GM23338 (cell line): ENCODE data around the gene COL4A1. TPM values are rescaled to one million over a fixed set of nuclear protein-coding genes. Genes with fewer than 3 reads are reported as not detected.

ENCODE experiments used
- ATAC-seq: fragments of 200-7000 bp; cut with Tn5 transposase; 3 replicates; pipeline ENCODE4 v1.9.1; 2020
- DNase-seq: peaks from one replicate; pipeline ENCODE4 v3.0.0-alpha.2; 2015; ENCODE audit warnings: low spot score
- H2AFZ ChIP-seq: fragments of 200-600 bp; sonication (generic); 2 replicates; pipeline ENCODE4 v1.8.0; 2016; ENCODE audit warnings: antibody characterized with exemption, mild to moderate bottlenecking, moderate library complexity
- H3F3A ChIP-seq: fragments of 200-600 bp; sonication (generic); replicated peaks from 2 replicates; pipeline ENCODE4 v1.8.0; 2017; ENCODE audit warnings: antibody characterized with exemption, mixed run types, low read depth
- H3K27ac ChIP-seq: fragments of 200-600 bp; sonication (generic); 2 replicates; pipeline ENCODE4 v1.6.1; 2016; ENCODE audit warnings: low read depth
- H3K27me3 ChIP-seq: fragments of 200-600 bp; sonication (generic); 2 replicates; pipeline ENCODE4 v1.8.0; 2016; ENCODE audit warnings: mild to moderate bottlenecking, mixed run types, moderate library complexity; ENCODE audit not compliant: insufficient read depth
- H3K36me3 ChIP-seq: fragments of 200-600 bp; sonication (generic); 2 replicates; pipeline ENCODE4 v1.8.0; 2016; ENCODE audit warnings: mild to moderate bottlenecking; ENCODE audit not compliant: insufficient read depth
- H3K4me1 ChIP-seq: fragments of 200-600 bp; sonication (generic); 2 replicates; pipeline ENCODE4 v1.8.0; 2016; ENCODE audit warnings: mild to moderate bottlenecking, moderate library complexity; ENCODE audit not compliant: insufficient read depth
- H3K4me2 ChIP-seq: fragments of 200-600 bp; sonication (generic); 2 replicates; pipeline ENCODE4 v1.7.1; 2017; ENCODE audit warnings: mixed run types
- H3K4me3 ChIP-seq: fragments of 200-600 bp; sonication (generic); 2 replicates; pipeline ENCODE4 v1.6.1; 2016; ENCODE audit warnings: mixed run types
- H3K79me2 ChIP-seq: fragments of 200-600 bp; sonication (generic); replicated peaks from 2 replicates; pipeline ENCODE4 v1.8.0; 2017; ENCODE audit warnings: mild to moderate bottlenecking; ENCODE audit not compliant: insufficient read depth
- H3K9me2 ChIP-seq: fragments of 200-600 bp; sonication (generic); 2 replicates; pipeline ENCODE4 v1.8.0; 2017; ENCODE audit not compliant: insufficient read depth
- H4K20me1 ChIP-seq: fragments of 200-600 bp; sonication (generic); replicated peaks from 2 replicates; pipeline ENCODE4 v1.8.0; 2017; ENCODE audit warnings: mild to moderate bottlenecking; ENCODE audit not compliant: insufficient read depth
- H3K27ac Mint-ChIP-seq: 2 replicates; pipeline ENCODE4 v1.8.0; 2020; ENCODE audit warnings: inconsistent platforms, mild to moderate bottlenecking, moderate library complexity, mixed read lengths
- H3K27me3 Mint-ChIP-seq: 3 replicates; pipeline ENCODE4 v1.8.0; 2022; ENCODE audit warnings: low read depth, mild to moderate bottlenecking, moderate library complexity, mixed read lengths, inconsistent platforms; ENCODE audit not compliant: insufficient read depth, poor library complexity
- H3K36me3 Mint-ChIP-seq: 3 replicates; pipeline ENCODE4 v1.8.0; 2021; ENCODE audit warnings: low read depth, mild to moderate bottlenecking, inconsistent platforms, moderate library complexity, mixed read lengths
- H3K4me1 Mint-ChIP-seq: 3 replicates; pipeline ENCODE4 v1.8.0; 2020; ENCODE audit warnings: mild to moderate bottlenecking, inconsistent platforms, mixed read lengths
- H3K4me3 Mint-ChIP-seq: 3 replicates; pipeline ENCODE4 v1.8.0; 2021; ENCODE audit warnings: moderate library complexity, mild to moderate bottlenecking, inconsistent platforms, mixed read lengths
- H3K9me3 Mint-ChIP-seq: 3 replicates; pipeline ENCODE4 v1.8.0; 2020; ENCODE audit warnings: moderate library complexity, mild to moderate bottlenecking, inconsistent platforms, mixed read lengths
- CREB1 ChIP-seq: fragments of 250-450 bp; sonication (Bioruptor Pico); IDR thresholded peaks from 2 replicates; pipeline ENCODE4 v1.5.0; 2020; ENCODE audit warnings: low read depth, mild to moderate bottlenecking, moderate library complexity
- ETS1 ChIP-seq: IDR thresholded peaks from 2 replicates; pipeline ENCODE4 v1.6.1; 2016; ENCODE audit warnings: antibody characterized with exemption
- EZH2 ChIP-seq: fragments of 200-600 bp; sonication (generic); IDR thresholded peaks from one replicate; pipeline ENCODE4 v1.8.0; 2017; ENCODE audit warnings: antibody characterized with exemption, mild to moderate bottlenecking, low read depth; ENCODE audit not compliant: unreplicated experiment
- EZH2phosphoT487 ChIP-seq: fragments of 200-600 bp; sonication (generic); IDR thresholded peaks from one replicate; pipeline ENCODE4 v1.8.1; 2018; ENCODE audit warnings: antibody characterized with exemption; ENCODE audit not compliant: unreplicated experiment
- NANOG ChIP-seq: IDR thresholded peaks from 2 replicates; pipeline ENCODE4 v1.6.1; 2016; ENCODE audit warnings: antibody characterized with exemption, borderline replicate concordance
- POLR2AphosphoS5 ChIP-seq: IDR thresholded peaks from 2 replicates; pipeline ENCODE4 v1.6.1; 2016; ENCODE audit warnings: antibody characterized with exemption, low read depth
- ZNF114 ChIP-seq: fragments of 250-450 bp; sonication (Bioruptor Pico); IDR thresholded peaks from 2 replicates; pipeline ENCODE4 v1.5.0; 2020; ENCODE audit warnings: mild to moderate bottlenecking, moderate library complexity
- ZNF462 ChIP-seq: fragments of 250-450 bp; sonication (Bioruptor Pico); IDR thresholded peaks from 2 replicates; pipeline ENCODE4 v1.5.0; 2020; ENCODE audit warnings: mild to moderate bottlenecking, moderate library complexity
- polyA plus RNA-seq: library from polyadenylated mRNA; unstranded; fragments of >200 nt; fragmentation: Nextera tagmentation; extraction: Ambion mirVana; gene quantifications from 2 replicates; pipeline ENCODE4 v1.2.1, GENCODE V29; 2016
- total RNA-seq: library from RNA; depleted of rRNA; stranded (reverse); fragments of >200 nt; shearing (Covaris generic); gene quantifications from 2 replicates; pipeline ENCODE4 v1.2.3, GENCODE V29; 2014
- TF ChIP-seq, protein P1 (sequence below): IDR thresholded peaks from one replicate; pipeline ENCODE4 v1.6.1; 2018; ENCODE audit warnings: antibody characterized with exemption; ENCODE audit not compliant: unreplicated experiment

Gene COL4A1
- total and polyA plus RNA-seq, 2 experiments from 2014 or later, result 39.1 to 110 TPM

- TF ChIP-seq ZNF462, result no peak
- TF ChIP-seq, protein P1, sequence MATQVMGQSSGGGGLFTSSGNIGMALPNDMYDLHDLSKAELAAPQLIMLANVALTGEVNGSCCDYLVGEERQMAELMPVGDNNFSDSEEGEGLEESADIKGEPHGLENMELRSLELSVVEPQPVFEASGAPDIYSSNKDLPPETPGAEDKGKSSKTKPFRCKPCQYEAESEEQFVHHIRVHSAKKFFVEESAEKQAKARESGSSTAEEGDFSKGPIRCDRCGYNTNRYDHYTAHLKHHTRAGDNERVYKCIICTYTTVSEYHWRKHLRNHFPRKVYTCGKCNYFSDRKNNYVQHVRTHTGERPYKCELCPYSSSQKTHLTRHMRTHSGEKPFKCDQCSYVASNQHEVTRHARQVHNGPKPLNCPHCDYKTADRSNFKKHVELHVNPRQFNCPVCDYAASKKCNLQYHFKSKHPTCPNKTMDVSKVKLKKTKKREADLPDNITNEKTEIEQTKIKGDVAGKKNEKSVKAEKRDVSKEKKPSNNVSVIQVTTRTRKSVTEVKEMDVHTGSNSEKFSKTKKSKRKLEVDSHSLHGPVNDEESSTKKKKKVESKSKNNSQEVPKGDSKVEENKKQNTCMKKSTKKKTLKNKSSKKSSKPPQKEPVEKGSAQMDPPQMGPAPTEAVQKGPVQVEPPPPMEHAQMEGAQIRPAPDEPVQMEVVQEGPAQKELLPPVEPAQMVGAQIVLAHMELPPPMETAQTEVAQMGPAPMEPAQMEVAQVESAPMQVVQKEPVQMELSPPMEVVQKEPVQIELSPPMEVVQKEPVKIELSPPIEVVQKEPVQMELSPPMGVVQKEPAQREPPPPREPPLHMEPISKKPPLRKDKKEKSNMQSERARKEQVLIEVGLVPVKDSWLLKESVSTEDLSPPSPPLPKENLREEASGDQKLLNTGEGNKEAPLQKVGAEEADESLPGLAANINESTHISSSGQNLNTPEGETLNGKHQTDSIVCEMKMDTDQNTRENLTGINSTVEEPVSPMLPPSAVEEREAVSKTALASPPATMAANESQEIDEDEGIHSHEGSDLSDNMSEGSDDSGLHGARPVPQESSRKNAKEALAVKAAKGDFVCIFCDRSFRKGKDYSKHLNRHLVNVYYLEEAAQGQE, result no peak
- no peak for TF ChIP-seq NANOG
- no peak for TF ChIP-seq CREB1
Observed at GRCh38 chr13:110212529-110212928, 94.4 kb downstream of the COL4A1 start (continued).

DNA sequence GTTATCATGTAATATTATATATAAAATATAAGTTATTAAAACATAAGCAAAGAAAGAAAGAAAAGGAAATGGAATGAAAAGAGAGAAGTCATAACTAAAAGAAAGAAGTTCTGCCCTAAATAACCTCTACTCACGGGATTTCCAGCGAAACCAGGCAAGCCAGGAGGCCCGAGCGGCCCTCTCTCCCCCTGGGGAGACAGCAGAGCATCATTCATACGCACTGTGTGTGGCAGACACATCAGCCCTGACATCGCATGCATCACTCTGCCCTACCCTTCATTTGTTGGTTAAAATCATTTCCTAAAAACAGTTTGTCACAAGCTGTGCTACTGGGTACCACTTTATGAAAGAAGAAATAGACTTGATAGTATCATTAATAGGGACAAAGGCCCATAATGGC is 95.2 kb downstream of the COL4A1 start:
- H3K36me3 ChIP-seq, result no peaks in the 10 kb centered on the region
- H3K36me3 Mint-ChIP-seq, result no peaks in the 10 kb centered on the region; the same call in 2 of the 3 replicates
- no peak overlapping the region for H3K4me2 ChIP-seq
- peaks cover 5% of the 10 kb centered on the region for H3K27me3 Mint-ChIP-seq
- no peak overlapping the region for H2AFZ ChIP-seq
- no peak overlapping the region for H3K4me3 Mint-ChIP-seq
- H3K4me1 ChIP-seq, result 0 out of 2 replicates have a peak, but pooled peaks cover 4% of the 10 kb centered on the region
- H3K27ac ChIP-seq, result no peak overlapping the region
- no peaks in the 10 kb centered on the region for H3K9me3 Mint-ChIP-seq
- H3K27me3 ChIP-seq, result no peaks in the 10 kb centered on the region
- no peak for DNase-seq
- no peaks in the 10 kb centered on the region; the same call in 1 of the 2 replicates for H3K79me2 ChIP-seq
- no peaks in the 10 kb centered on the region for H3F3A ChIP-seq
- H3K9me2 ChIP-seq, result no peaks in the 10 kb centered on the region
- H3K27ac Mint-ChIP-seq, result no peak overlapping the region
- H3K4me3 ChIP-seq, result no peak overlapping the region
- peaks cover 7% of the 10 kb centered on the region; the same call in 1 of the 3 replicates for H3K4me1 Mint-ChIP-seq
- no peaks in the 10 kb centered on the region for H4K20me1 ChIP-seq
- ATAC-seq, result no peak
- TF ChIP-seq EZH2phosphoT487 (no peak), EZH2 (no peak), POLR2AphosphoS5 (no peak), ETS1 (no peak), ZNF114 (CRISPR knock-in tag) (no peak), NANOG (no peak)
